Uterus (tissue), 4 donors: Measurements from ENCODE around the gene ENO2. TPM values are rescaled to one million over a fixed set of nuclear protein-coding genes. Genes with fewer than 3 reads are reported as not detected.
"Not testable (repeated sequence)": the region's sequence is repeated elsewhere in the genome, so short reads cannot be mapped to it uniquely, and the experiment has no call there.

ENCODE experiments used
- DNase-seq, 2 donors: peaks; one replicate each; pipeline ENCODE4 v3.0.0-alpha.2; 2019 to 2020
- H3K27ac ChIP-seq, 2 donors: fragments of 200-600 bp; sonication (generic); 1 replicate in 1 of 2; 2 replicates in 1 of 2; pipeline ENCODE4 v1.5.1; 2016 to 2018
- H3K27me3 ChIP-seq, 2 donors: fragments of 200-600 bp; sonication (generic); one replicate each; pipeline ENCODE4 v1.5.1; 2018 to 2019; ENCODE audit warnings: control low read depth in 1 of 2
- H3K36me3 ChIP-seq, 2 donors: fragments of 200-600 bp; sonication (generic); one replicate each; pipeline ENCODE4 v1.5.1; 2019; ENCODE audit warnings: control low read depth in 1 of 2
- H3K4me1 ChIP-seq, 2 donors: fragments of 200-600 bp; sonication (generic); one replicate each; pipeline ENCODE4 v1.5.1; 2018 to 2019; ENCODE audit warnings: control low read depth in 1 of 2
- H3K4me3 ChIP-seq, 2 donors: fragments of 200-600 bp; sonication (generic); 1 replicate in 1 of 2; 2 replicates in 1 of 2; pipeline ENCODE4 v1.5.1; 2018 to 2019; ENCODE audit warnings: mild to moderate bottlenecking in 1 of 2
- H3K9me3 ChIP-seq, 2 donors: fragments of 200-600 bp; sonication (generic); one replicate each; pipeline ENCODE4 v1.5.1; 2019; ENCODE audit warnings: control low read depth in 1 of 2
- CTCF ChIP-seq, 4 experiments: fragments of 200-600 bp in 2 of 4; fragments of 450-650 bp in 2 of 4; sonication (generic) in 2 of 4; IDR thresholded peaks; one replicate each; pipeline ENCODE4 v1.5.1; 2016 to 2019; ENCODE audit warnings: antibody characterized with exemption in 4 of 4, mild to moderate bottlenecking in 2 of 4, moderate library complexity in 1 of 4
- POLR2A ChIP-seq, 2 donors: fragments of 450-650 bp; IDR thresholded peaks; one replicate each; pipeline ENCODE4 v1.6.1; 2016; ENCODE audit warnings: antibody characterized with exemption in 2 of 2, mild to moderate bottlenecking in 1 of 2, moderate library complexity in 1 of 2
- intact Hi-C: fragments of 100-400 bp; cut with DNase I; formaldehyde crosslinking; loops from one replicate; pipeline ENCODE4 v1.15.1; 2023; ENCODE audit warnings: low total_unique reads
- total RNA-seq, 4 donors: library from RNA; depleted of rRNA in 3 of 4; stranded (reverse); fragments of >200 nt in 3 of 4; gene quantifications; one replicate each; pipeline versions ENCODE4 v1.1.0 to v1.2.4, GENCODE V29; 2014 to 2023
- donor health status: DM: yes; HTN: yes; CAD: no.

ENO2 gene
- total RNA-seq, 4 donors from 2014 or later, result 9.7 to 84.7 (median 24.4) TPM

GRCh38 chr12:6883683-6884082, 30.7 kb upstream of the ENO2 start:
- Histone ChIP-seq H3K4me3 (no peak overlapping the region), H3K9me3 (no peaks in the 10 kb centered on the region), H3K27me3 (no peaks in the 10 kb centered on the region), H3K36me3 (no peaks in the 10 kb centered on the region), H3K4me1 (no peaks in the 10 kb centered on the region), H3K27ac (no peak overlapping the region)
- TF ChIP-seq POLR2A (IDR thresholded peaks at IDR 0.05) (no peak), CTCF (IDR thresholded peaks at IDR 0.05) (no peak)
- DNase-seq, result no peak
- intact Hi-C loops, result no loop called here

GRCh38 chr12:6884539-6884938, 29.8 kb upstream of the ENO2 start:
- H3K27ac ChIP-seq, result no peak overlapping the region
- H3K27me3 ChIP-seq, result no peaks in the 10 kb centered on the region
- no peak for DNase-seq

GRCh38 chr12:6886206-6886999, 28.0 kb upstream of the ENO2 start:
- H3K27ac ChIP-seq, H3K9me3 ChIP-seq, H3K4me3 ChIP-seq, H3K4me1 ChIP-seq, H3K27me3 ChIP-seq, intact Hi-C loops, H3K36me3 ChIP-seq, DNase-seq: not testable (repeated sequence)

More at GRCh38 chr12:6884539-6884938, 29.8 kb upstream of the ENO2 start:
- Histone ChIP-seq H3K9me3 (no peaks in the 10 kb centered on the region), H3K4me1 (no peaks in the 10 kb centered on the region), H3K4me3 (no peak overlapping the region), H3K36me3 (no peaks in the 10 kb centered on the region)
- intact Hi-C loops, result no loop called here
- TF ChIP-seq CTCF (IDR thresholded peaks at IDR 0.05) (no peak), POLR2A (IDR thresholded peaks at IDR 0.05) (no peak)

GRCh38 chr12:6887460-6887859, 26.9 kb upstream of the ENO2 start:
- H3K4me1 ChIP-seq, result no peaks in the 10 kb centered on the region
- no peak for DNase-seq
- TF ChIP-seq CTCF (IDR thresholded peaks at IDR 0.05), result no peak
- no peak for TF ChIP-seq POLR2A (IDR thresholded peaks at IDR 0.05)
- H3K4me3 ChIP-seq, result no peak overlapping the region
- intact Hi-C loops, result no loop called here
- no peaks in the 10 kb centered on the region for H3K36me3 ChIP-seq
- no peak overlapping the region for H3K27ac ChIP-seq
- no peaks in the 10 kb centered on the region for H3K27me3 ChIP-seq
- no peaks in the 10 kb centered on the region for H3K9me3 ChIP-seq

- no peak overlapping the region for H3K4me3 ChIP-seq
- H3K36me3 ChIP-seq, result no peaks in the 10 kb centered on the region
- no peaks in the 10 kb centered on the region for H3K27me3 ChIP-seq
- no peaks in the 10 kb centered on the region for H3K9me3 ChIP-seq
- DNase-seq, result no peak
- TF ChIP-seq CTCF (IDR thresholded peaks at IDR 0.05) (no peak), POLR2A (IDR thresholded peaks at IDR 0.05) (no peak)
- H3K4me1 ChIP-seq, result no peaks in the 10 kb centered on the region
- intact Hi-C loops, result no loop called here
- H3K27ac ChIP-seq, result no peak overlapping the region
Measured at GRCh38 chr12:6888360-6888759, 26.0 kb upstream of the ENO2 start.

GRCh38 chr12:6888794-6889193, 25.6 kb upstream of the ENO2 start:
- DNase-seq, intact Hi-C loops, H3K9me3 ChIP-seq, H3K36me3 ChIP-seq, H3K4me1 ChIP-seq, H3K27ac ChIP-seq, H3K27me3 ChIP-seq, H3K4me3 ChIP-seq: not testable (repeated sequence)

GRCh38 chr12:6889775-6890573, 24.4 kb upstream of the ENO2 start:
- intact Hi-C loops, H3K4me1 ChIP-seq, H3K27me3 ChIP-seq, H3K4me3 ChIP-seq, DNase-seq, H3K9me3 ChIP-seq, H3K36me3 ChIP-seq: not testable (repeated sequence)
- peak overlapping the region; percentile 90 for H3K27ac ChIP-seq
